ENCODE data around the gene PLPPR5.

The PLPPR5 gene

DNA sequence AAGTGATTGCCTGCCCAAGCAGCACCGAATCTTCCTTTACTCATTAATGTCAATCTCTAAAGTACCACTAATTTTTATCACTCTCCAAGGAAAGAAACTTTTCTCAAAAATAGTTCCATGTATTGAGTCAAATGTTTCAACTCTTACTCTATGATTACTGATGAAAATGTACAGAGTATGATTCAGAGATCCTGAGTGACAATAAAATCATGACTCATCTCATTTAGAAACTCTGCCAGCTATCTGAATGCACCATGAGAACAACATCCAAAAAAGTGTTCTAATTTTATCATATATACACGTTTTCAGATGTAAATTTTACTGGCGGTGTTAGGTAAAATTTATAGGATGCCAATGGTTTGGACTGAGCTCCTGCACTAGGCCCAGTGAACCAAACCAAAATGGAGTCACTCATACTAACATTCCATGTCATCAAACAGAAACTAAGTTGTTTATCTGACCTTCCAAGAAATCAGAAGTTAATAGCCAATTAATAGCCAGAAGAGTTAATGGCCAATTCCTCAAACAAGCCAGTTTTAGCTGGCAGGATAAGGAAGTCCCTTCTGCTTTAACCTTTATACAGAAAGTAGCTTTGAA lies 22.6 kb downstream of the PLPPR5 start:
- TF ChIP-seq, protein P1, sequence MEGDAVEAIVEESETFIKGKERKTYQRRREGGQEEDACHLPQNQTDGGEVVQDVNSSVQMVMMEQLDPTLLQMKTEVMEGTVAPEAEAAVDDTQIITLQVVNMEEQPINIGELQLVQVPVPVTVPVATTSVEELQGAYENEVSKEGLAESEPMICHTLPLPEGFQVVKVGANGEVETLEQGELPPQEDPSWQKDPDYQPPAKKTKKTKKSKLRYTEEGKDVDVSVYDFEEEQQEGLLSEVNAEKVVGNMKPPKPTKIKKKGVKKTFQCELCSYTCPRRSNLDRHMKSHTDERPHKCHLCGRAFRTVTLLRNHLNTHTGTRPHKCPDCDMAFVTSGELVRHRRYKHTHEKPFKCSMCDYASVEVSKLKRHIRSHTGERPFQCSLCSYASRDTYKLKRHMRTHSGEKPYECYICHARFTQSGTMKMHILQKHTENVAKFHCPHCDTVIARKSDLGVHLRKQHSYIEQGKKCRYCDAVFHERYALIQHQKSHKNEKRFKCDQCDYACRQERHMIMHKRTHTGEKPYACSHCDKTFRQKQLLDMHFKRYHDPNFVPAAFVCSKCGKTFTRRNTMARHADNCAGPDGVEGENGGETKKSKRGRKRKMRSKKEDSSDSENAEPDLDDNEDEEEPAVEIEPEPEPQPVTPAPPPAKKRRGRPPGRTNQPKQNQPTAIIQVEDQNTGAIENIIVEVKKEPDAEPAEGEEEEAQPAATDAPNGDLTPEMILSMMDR (IDR thresholded peaks at IDR 0.05; ENCODE audit: low read length), result no peak
- no peak for TF ChIP-seq EZH2phosphoT487 (IDR thresholded peaks at IDR 0.05; ENCODE audit: low read length)
- H3K9me2 ChIP-seq (replicated peaks; ENCODE audit: insufficient read depth, low read length), result no peaks in the 10 kb centered on the region
- H4K20me1 ChIP-seq (ENCODE audit: insufficient read depth, low read length), result no peaks in the 10 kb centered on the region
- no peaks in the 10 kb centered on the region for H3K9me3 ChIP-seq (replicated peaks; ENCODE audit: insufficient read depth, low read length)
- no peak overlapping the region for H3K4me3 ChIP-seq (ENCODE audit: low read length)
- DNase-seq, result no peak
- H3K27ac ChIP-seq (ENCODE audit: low read length), result no peak overlapping the region
- H3K4me2 ChIP-seq (ENCODE audit: low read depth, low read length), result no peak overlapping the region
- H3K36me3 ChIP-seq (replicated peaks; ENCODE audit: insufficient read depth, low read length), result no peaks in the 10 kb centered on the region
- H3K9ac ChIP-seq (ENCODE audit: low read length), result no peak overlapping the region
- H3K4me1 ChIP-seq (ENCODE audit: low read length), result no peaks in the 10 kb centered on the region
- H3K27me3 ChIP-seq (replicated peaks; ENCODE audit: insufficient read depth, low read length), result no peaks in the 10 kb centered on the region
- H3K79me2 ChIP-seq (ENCODE audit: low read length), result no peaks in the 10 kb centered on the region
- H2AFZ ChIP-seq (ENCODE audit: low read length), result no peak overlapping the region
- no peaks in the 10 kb centered on the region for H3F3A ChIP-seq (ENCODE audit: insufficient read depth, low read length)

DNA sequence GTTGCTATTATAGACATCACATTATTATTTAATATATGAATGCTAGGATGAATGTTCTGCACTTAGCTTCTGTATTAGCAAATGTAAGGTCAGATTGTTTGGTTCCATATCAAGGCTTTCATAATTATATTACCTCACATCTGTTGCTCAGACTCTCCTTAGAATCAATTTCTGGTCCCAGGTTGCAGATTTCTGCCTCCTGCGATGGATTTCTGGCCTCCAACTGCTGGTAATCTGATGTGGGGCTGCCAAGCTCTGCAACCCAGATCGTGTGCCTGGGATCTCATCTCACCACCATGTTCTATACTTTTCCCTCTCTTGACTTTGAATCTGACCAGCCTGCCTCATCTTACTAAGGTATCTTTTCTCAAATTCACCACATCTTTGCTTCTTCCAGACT lies 25.2 kb downstream of the PLPPR5 start:
- Histone ChIP-seq H3K9ac (ENCODE audit: low read length) (no peak overlapping the region), H3K4me3 (ENCODE audit: low read length) (no peak overlapping the region), H3K4me2 (ENCODE audit: low read depth, low read length) (no peak overlapping the region), H4K20me1 (ENCODE audit: insufficient read depth, low read length) (no peaks in the 10 kb centered on the region), H3K27ac (ENCODE audit: low read length) (no peak overlapping the region), H2AFZ (ENCODE audit: low read length) (no peak overlapping the region), H3K27me3 (replicated peaks; ENCODE audit: insufficient read depth, low read length) (no peaks in the 10 kb centered on the region), H3K36me3 (replicated peaks; ENCODE audit: insufficient read depth, low read length) (no peaks in the 10 kb centered on the region), H3F3A (ENCODE audit: insufficient read depth, low read length) (no peaks in the 10 kb centered on the region), H3K4me1 (ENCODE audit: low read length) (no peaks in the 10 kb centered on the region), H3K9me3 (replicated peaks; ENCODE audit: insufficient read depth, low read length) (no peaks in the 10 kb centered on the region), H3K9me2 (replicated peaks; ENCODE audit: insufficient read depth, low read length) (no peaks in the 10 kb centered on the region), H3K79me2 (ENCODE audit: low read length) (no peaks in the 10 kb centered on the region)
- no peak for DNase-seq
- TF ChIP-seq EZH2phosphoT487 (IDR thresholded peaks at IDR 0.05; ENCODE audit: low read length) (no peak), EZH2 (optimal IDR thresholded peaks at IDR 0.05; ENCODE audit: low read depth, low read length) (no peak)
- TF ChIP-seq, protein P1 (IDR thresholded peaks at IDR 0.05; ENCODE audit: low read length), result no peak

DNA sequence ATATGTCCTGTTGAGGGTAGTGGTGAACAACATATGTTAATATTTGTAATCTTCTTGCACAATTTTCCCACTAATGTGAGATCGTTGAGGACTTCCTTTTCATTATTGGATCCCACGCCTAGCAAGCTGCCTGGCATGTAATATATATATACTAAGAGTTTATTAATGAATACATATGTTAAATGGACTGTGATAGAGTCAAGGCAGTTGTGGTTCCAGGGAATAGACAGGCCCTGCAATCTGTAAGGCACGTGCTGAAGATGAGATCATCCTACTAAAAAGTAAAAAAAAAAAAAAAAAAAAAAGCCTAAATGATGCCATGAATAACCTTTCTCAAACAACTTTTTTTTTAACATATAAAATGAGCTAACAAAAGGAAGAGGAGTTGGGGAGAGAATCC lies 28.9 kb downstream of the PLPPR5 start:
- Histone ChIP-seq H3K27ac (ENCODE audit: low read length) (no peak overlapping the region), H4K20me1 (ENCODE audit: insufficient read depth, low read length) (no peaks in the 10 kb centered on the region), H2AFZ (ENCODE audit: low read length) (no peak overlapping the region), H3K27me3 (replicated peaks; ENCODE audit: insufficient read depth, low read length) (no peaks in the 10 kb centered on the region), H3K9ac (ENCODE audit: low read length) (no peak overlapping the region), H3K4me2 (ENCODE audit: low read depth, low read length) (no peak overlapping the region), H3K9me3 (replicated peaks; ENCODE audit: insufficient read depth, low read length) (no peaks in the 10 kb centered on the region), H3K36me3 (replicated peaks; ENCODE audit: insufficient read depth, low read length) (no peaks in the 10 kb centered on the region), H3K4me1 (ENCODE audit: low read length) (no peaks in the 10 kb centered on the region), H3F3A (ENCODE audit: insufficient read depth, low read length) (no peaks in the 10 kb centered on the region), H3K79me2 (ENCODE audit: low read length) (no peaks in the 10 kb centered on the region), H3K9me2 (replicated peaks; ENCODE audit: insufficient read depth, low read length) (no peaks in the 10 kb centered on the region), H3K4me3 (ENCODE audit: low read length) (no peak overlapping the region)
- no peak for DNase-seq
- TF ChIP-seq, protein P1 (IDR thresholded peaks at IDR 0.05; ENCODE audit: low read length), result no peak
- no peak for TF ChIP-seq EZH2 (optimal IDR thresholded peaks at IDR 0.05; ENCODE audit: low read depth, low read length)
- TF ChIP-seq EZH2phosphoT487 (IDR thresholded peaks at IDR 0.05; ENCODE audit: low read length), result no peak
